Measurements from ENCODE around the gene GARNL3. TPM values are rescaled to one million over a fixed set of nuclear protein-coding genes. Genes with fewer than 3 reads are reported as not detected.

Gene GARNL3
- total and polyA plus RNA-seq, 2 experiments from 2014 or later, result 8.7 to 21.9 TPM

- TF ChIP-seq CTCF (conservative IDR thresholded peaks at IDR 0.05; ENCODE audit: low read depth in 2 of 2), result no peak
- TF ChIP-seq JUNB (IDR thresholded peaks at IDR 0.05; ENCODE audit: unreplicated experiment), result no peak
- no peak for TF ChIP-seq ZNF331 (CRISPR knock-in tag; IDR thresholded peaks at IDR 0.05; ENCODE audit: low read depth)
- no peak for TF ChIP-seq STAT1 (IDR thresholded peaks at IDR 0.05; ENCODE audit: unreplicated experiment)
- TF ChIP-seq NANOG (IDR thresholded peaks at IDR 0.05; ENCODE audit: borderline replicate concordance), result no peak
- TF ChIP-seq, protein P1, sequence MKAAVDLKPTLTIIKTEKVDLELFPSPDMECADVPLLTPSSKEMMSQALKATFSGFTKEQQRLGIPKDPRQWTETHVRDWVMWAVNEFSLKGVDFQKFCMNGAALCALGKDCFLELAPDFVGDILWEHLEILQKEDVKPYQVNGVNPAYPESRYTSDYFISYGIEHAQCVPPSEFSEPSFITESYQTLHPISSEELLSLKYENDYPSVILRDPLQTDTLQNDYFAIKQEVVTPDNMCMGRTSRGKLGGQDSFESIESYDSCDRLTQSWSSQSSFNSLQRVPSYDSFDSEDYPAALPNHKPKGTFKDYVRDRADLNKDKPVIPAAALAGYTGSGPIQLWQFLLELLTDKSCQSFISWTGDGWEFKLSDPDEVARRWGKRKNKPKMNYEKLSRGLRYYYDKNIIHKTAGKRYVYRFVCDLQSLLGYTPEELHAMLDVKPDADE (IDR thresholded peaks at IDR 0.05), result no peak
Observed at GRCh38 chr9:127231666-127232065, 32.9 kb upstream of the GARNL3 start (continued).

- Mint-ChIP-seq H3K36me3 (ENCODE audit: low read depth) (peaks cover 4% of the 10 kb centered on the region; the same call in 1 of the 3 replicates), H3K4me1 (peaks cover 8% of the 10 kb centered on the region), H3K27me3 (ENCODE audit: insufficient read depth, low read depth, poor library complexity) (no peaks in the 10 kb centered on the region), H3K9me3 (no peaks in the 10 kb centered on the region), H3K27ac (no peak overlapping the region), H3K4me3 (no peak overlapping the region)
- Histone ChIP-seq H3K79me2 (replicated peaks; ENCODE audit: insufficient read depth) (no peaks in the 10 kb centered on the region), H3K27me3 (ENCODE audit: insufficient read depth) (no peaks in the 10 kb centered on the region), H3K9me2 (ENCODE audit: insufficient read depth) (no peaks in the 10 kb centered on the region), H3K27ac (ENCODE audit: low read depth) (no peak overlapping the region), H3F3A (replicated peaks; ENCODE audit: low read depth) (no peaks in the 10 kb centered on the region; the same call in 1 of the 2 replicates), H3K4me1 (ENCODE audit: insufficient read depth) (no peaks in the 10 kb centered on the region), H3K4me2 (no peak overlapping the region), H3K4me3 (no peak overlapping the region), H3K36me3 (ENCODE audit: insufficient read depth) (no peaks in the 10 kb centered on the region), H2AFZ (no peak overlapping the region), H4K20me1 (replicated peaks; ENCODE audit: insufficient read depth) (0 out of 2 replicates have a peak, but pooled peaks cover 4% of the 10 kb centered on the region)
- DNase-seq (ENCODE audit: low spot score) (no peak), ATAC-seq (no peak)
- TF ChIP-seq, protein P2, sequence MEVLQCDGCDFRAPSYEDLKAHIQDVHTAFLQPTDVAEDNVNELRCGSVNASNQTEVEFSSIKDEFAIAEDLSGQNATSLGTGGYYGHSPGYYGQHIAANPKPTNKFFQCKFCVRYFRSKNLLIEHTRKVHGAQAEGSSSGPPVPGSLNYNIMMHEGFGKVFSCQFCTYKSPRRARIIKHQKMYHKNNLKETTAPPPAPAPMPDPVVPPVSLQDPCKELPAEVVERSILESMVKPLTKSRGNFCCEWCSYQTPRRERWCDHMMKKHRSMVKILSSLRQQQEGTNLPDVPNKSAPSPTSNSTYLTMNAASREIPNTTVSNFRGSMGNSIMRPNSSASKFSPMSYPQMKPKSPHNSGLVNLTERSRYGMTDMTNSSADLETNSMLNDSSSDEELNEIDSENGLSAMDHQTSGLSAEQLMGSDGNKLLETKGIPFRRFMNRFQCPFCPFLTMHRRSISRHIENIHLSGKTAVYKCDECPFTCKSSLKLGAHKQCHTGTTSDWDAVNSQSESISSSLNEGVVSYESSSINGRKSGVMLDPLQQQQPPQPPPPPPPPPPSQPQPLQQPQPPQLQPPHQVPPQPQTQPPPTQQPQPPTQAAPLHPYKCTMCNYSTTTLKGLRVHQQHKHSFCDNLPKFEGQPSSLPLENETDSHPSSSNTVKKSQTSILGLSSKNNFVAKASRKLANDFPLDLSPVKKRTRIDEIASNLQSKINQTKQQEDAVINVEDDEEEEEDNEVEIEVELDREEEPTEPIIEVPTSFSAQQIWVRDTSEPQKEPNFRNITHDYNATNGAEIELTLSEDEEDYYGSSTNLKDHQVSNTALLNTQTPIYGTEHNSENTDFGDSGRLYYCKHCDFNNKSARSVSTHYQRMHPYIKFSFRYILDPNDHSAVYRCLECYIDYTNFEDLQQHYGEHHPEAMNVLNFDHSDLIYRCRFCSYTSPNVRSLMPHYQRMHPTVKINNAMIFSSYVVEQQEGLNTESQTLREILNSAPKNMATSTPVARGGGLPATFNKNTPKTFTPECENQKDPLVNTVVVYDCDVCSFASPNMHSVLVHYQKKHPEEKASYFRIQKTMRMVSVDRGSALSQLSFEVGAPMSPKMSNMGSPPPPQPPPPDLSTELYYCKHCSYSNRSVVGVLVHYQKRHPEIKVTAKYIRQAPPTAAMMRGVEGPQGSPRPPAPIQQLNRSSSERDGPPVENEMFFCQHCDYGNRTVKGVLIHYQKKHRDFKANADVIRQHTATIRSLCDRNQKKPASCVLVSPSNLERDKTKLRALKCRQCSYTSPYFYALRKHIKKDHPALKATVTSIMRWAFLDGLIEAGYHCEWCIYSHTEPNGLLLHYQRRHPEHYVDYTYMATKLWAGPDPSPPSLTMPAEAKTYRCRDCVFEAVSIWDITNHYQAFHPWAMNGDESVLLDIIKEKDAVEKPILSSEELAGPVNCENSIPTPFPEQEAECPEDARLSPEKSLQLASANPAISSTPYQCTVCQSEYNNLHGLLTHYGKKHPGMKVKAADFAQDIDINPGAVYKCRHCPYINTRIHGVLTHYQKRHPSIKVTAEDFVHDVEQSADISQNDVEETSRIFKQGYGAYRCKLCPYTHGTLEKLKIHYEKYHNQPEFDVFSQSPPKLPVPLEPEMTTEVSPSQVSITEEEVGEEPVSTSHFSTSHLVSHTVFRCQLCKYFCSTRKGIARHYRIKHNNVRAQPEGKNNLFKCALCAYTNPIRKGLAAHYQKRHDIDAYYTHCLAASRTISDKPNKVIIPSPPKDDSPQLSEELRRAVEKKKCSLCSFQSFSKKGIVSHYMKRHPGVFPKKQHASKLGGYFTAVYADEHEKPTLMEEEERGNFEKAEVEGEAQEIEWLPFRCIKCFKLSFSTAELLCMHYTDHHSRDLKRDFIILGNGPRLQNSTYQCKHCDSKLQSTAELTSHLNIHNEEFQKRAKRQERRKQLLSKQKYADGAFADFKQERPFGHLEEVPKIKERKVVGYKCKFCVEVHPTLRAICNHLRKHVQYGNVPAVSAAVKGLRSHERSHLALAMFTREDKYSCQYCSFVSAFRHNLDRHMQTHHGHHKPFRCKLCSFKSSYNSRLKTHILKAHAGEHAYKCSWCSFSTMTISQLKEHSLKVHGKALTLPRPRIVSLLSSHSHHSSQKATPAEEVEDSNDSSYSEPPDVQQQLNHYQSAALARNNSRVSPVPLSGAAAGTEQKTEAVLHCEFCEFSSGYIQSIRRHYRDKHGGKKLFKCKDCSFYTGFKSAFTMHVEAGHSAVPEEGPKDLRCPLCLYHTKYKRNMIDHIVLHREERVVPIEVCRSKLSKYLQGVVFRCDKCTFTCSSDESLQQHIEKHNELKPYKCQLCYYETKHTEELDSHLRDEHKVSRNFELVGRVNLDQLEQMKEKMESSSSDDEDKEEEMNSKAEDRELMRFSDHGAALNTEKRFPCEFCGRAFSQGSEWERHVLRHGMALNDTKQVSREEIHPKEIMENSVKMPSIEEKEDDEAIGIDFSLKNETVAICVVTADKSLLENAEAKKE (CRISPR knock-in tag; IDR thresholded peaks at IDR 0.05), result no peak
- no peak for TF ChIP-seq NANOG (IDR thresholded peaks at IDR 0.05; ENCODE audit: borderline replicate concordance)
- no peak for TF ChIP-seq EZH2phosphoT487 (IDR thresholded peaks at IDR 0.05; ENCODE audit: unreplicated experiment)
- no peak for TF ChIP-seq JUNB (IDR thresholded peaks at IDR 0.05; ENCODE audit: unreplicated experiment)
- TF ChIP-seq, protein P1 (IDR thresholded peaks at IDR 0.05), result no peak
- no peak for TF ChIP-seq EZH2 (IDR thresholded peaks at IDR 0.05; ENCODE audit: low read depth, unreplicated experiment)
- TF ChIP-seq ZNF114 (CRISPR knock-in tag; IDR thresholded peaks at IDR 0.05), result no peak
- TF ChIP-seq CTCF (conservative IDR thresholded peaks at IDR 0.05; ENCODE audit: low read depth in 2 of 2), result no peak
Observed at GRCh38 chr9:127232833-127233549, 31.6 kb upstream of the GARNL3 start.
